K562 (cell line): Measurements from ENCODE around the gene SLC38A10. TPM values are rescaled to one million over a fixed set of nuclear protein-coding genes. Genes with fewer than 3 reads are reported as not detected.

Experiments
- BRD9 ChIP-seq: fragments of 450-650 bp; IDR thresholded peaks from 2 replicates; pipeline ENCODE4 v1.6.1; 2018; ENCODE audit warnings: low read depth; ENCODE audit not compliant: partially characterized antibody
- CCNT2 ChIP-seq: IDR thresholded peaks from 2 replicates; pipeline ENCODE4 v1.6.1; 2011; ENCODE audit warnings: borderline replicate concordance, low read depth, mild to moderate bottlenecking, moderate library complexity, mixed read lengths, low read length; ENCODE audit not compliant: insufficient read length; ENCODE audit errors: extremely low read depth
- ELF1 ChIP-seq: fragments of 200-800 bp; sonication (Bioruptor generic); IDR thresholded peaks from 2 replicates; pipeline ENCODE4 v1.6.1; 2016; ENCODE audit warnings: missing genetic modification characterization, missing compliant biosample characterization
- EP400 ChIP-seq: fragments of 450-650 bp; IDR thresholded peaks from 2 replicates; pipeline ENCODE4 v1.6.1; 2017; ENCODE audit warnings: antibody characterized with exemption, mild to moderate bottlenecking, moderate library complexity
- HCFC1 ChIP-seq: IDR thresholded peaks from 2 replicates; pipeline ENCODE4 v1.6.1; 2012; ENCODE audit warnings: low read depth, low read length, improper control_type of control experiment
- HEY1 ChIP-seq: fragments of 250-450 bp; sonication (Bioruptor Pico); IDR thresholded peaks from 2 replicates; pipeline ENCODE4 v1.5.0; 2020; ENCODE audit warnings: mild to moderate bottlenecking, moderate library complexity, borderline replicate concordance
- HMG20A ChIP-seq: fragments of 450-650 bp; formaldehyde crosslinking; conservative IDR thresholded peaks from 2 replicates; pipeline ENCODE4 v1.4.0; 2020; ENCODE audit warnings: mild to moderate bottlenecking, mixed read lengths
- MCM2 ChIP-seq: fragments of 450-650 bp; IDR thresholded peaks from 2 replicates; pipeline ENCODE4 v1.6.1; 2017; ENCODE audit warnings: low read depth, mild to moderate bottlenecking
- MYBL2 ChIP-seq, 2 experiments: fragments of 450-650 bp in 1 of 2; sonication (generic) in 1 of 2; formaldehyde crosslinking in 1 of 2; IDR thresholded peaks; 2 replicates each; pipeline versions ENCODE4 v1.6.1 to v1.8.1; 2017 to 2022; ENCODE audit warnings: borderline replicate concordance in 1 of 2, inconsistent platforms in 1 of 2, low read depth in 1 of 2, mild to moderate bottlenecking in 1 of 2, missing genetic modification reagents in 1 of 2, moderate library complexity in 1 of 2
- NCOA2 ChIP-seq, 2 experiments: fragments of 450-650 bp; IDR thresholded peaks; 2 replicates each; pipeline ENCODE4 v1.6.1; 2018; ENCODE audit warnings: mild to moderate bottlenecking in 2 of 2, moderate library complexity in 1 of 2; ENCODE audit not compliant: partially characterized antibody in 2 of 2
- RBFOX2 ChIP-seq: fragments of 200-400 bp; formaldehyde crosslinking; IDR thresholded peaks from 2 replicates; pipeline ENCODE4 v1.6.1; 2017; ENCODE audit warnings: low read depth, mild to moderate bottlenecking, low read length, moderate library complexity
- RBM17 ChIP-seq: fragments of 200-400 bp; formaldehyde crosslinking; IDR thresholded peaks from 2 replicates; pipeline ENCODE4 v1.6.1; 2017; ENCODE audit warnings: low read depth, mild to moderate bottlenecking, low read length, borderline replicate concordance
- SAFB ChIP-seq: fragments of 200-400 bp; formaldehyde crosslinking; IDR thresholded peaks from 2 replicates; pipeline ENCODE4 v1.6.1; 2017; ENCODE audit warnings: low read depth, low read length, borderline replicate concordance
- SMAD1 ChIP-seq: fragments of 150-350 bp; IDR thresholded peaks from 2 replicates; pipeline ENCODE4 v1.6.1; 2014; ENCODE audit warnings: low read length, low read depth; ENCODE audit not compliant: partially characterized antibody
- SMARCC2 ChIP-seq: fragments of 450-650 bp; IDR thresholded peaks from 2 replicates; pipeline ENCODE4 v1.6.1; 2017; ENCODE audit warnings: antibody characterized with exemption, moderate library complexity, mild to moderate bottlenecking, low read depth
- SMC3 ChIP-seq: conservative IDR thresholded peaks from 2 replicates; pipeline ENCODE4 v1.6.1; 2011; ENCODE audit warnings: low read depth, low read length, improper control_type of control experiment; ENCODE audit not compliant: insufficient read depth
- TBL1XR1 ChIP-seq, 2 experiments: IDR thresholded peaks; 2 replicates each; pipeline ENCODE4 v1.6.1; 2012; ENCODE audit warnings: improper control_type of control experiment in 2 of 2, low read length in 2 of 2, mild to moderate bottlenecking in 1 of 2
- TRIM24 ChIP-seq, 2 experiments: fragments of 450-650 bp; IDR thresholded peaks; 2 replicates each; pipeline ENCODE4 v1.6.1; 2016
- ZKSCAN3 ChIP-seq: fragments of 250-450 bp; sonication (Bioruptor Pico); IDR thresholded peaks from 2 replicates; pipeline ENCODE4 v1.4.0; 2020
- ZNF668 ChIP-seq: fragments of 250-450 bp; sonication (Bioruptor Pico); IDR thresholded peaks from 2 replicates; pipeline ENCODE4 v1.8.0; 2022; ENCODE audit warnings: mild to moderate bottlenecking, inconsistent platforms
- polyA plus RNA-seq, 8 experiments: library from polyadenylated mRNA; depleted of rRNA in 4 of 8; stranded (reverse) in 5 of 8; unstranded in 3 of 8; fragments of >200 nt; fragmentation: Nextera tagmentation in 2 of 8; fragmentation: Illumina TruSeq in 1 of 8; extraction: Ambion mirVana in 2 of 8; extraction: Trizol in 1 of 8; gene quantifications; 2 replicates each; pipeline versions ENCODE4 v1.2.1 to v1.2.3, GENCODE V29; 2011 to 2014; ENCODE audit warnings: inconsistent platforms in 1 of 8, missing spikeins in 1 of 8
- total RNA-seq, 7 experiments: library from RNA; depleted of rRNA in 6 of 7; stranded (reverse); fragments of >200 nt in 6 of 7; fragmentation: Illumina TruSeq in 2 of 7; extraction: Trizol in 2 of 7; gene quantifications; 2 replicates each; pipeline versions ENCODE4 v1.2.1 to v1.2.3, GENCODE V29; 2011 to 2021; ENCODE audit warnings: low replicate concordance in 1 of 7
- TF ChIP-seq, protein P1 (sequence below), 2 experiments: fragments of 450-650 bp; IDR thresholded peaks; 2 replicates each; pipeline ENCODE4 v1.6.1; 2016
- TF ChIP-seq, protein P2 (sequence below): fragments of 450-650 bp; IDR thresholded peaks from 2 replicates; pipeline ENCODE4 v1.6.1; 2017; ENCODE audit warnings: antibody characterized with exemption, mild to moderate bottlenecking

Gene SLC38A10
- total and polyA plus RNA-seq, 9 of the 15 experiments (the other 6 are each of a cell fraction or from before 2014, with no cell fraction given) = 0.45 to 54.2 (median 13.8) TPM

DNA sequence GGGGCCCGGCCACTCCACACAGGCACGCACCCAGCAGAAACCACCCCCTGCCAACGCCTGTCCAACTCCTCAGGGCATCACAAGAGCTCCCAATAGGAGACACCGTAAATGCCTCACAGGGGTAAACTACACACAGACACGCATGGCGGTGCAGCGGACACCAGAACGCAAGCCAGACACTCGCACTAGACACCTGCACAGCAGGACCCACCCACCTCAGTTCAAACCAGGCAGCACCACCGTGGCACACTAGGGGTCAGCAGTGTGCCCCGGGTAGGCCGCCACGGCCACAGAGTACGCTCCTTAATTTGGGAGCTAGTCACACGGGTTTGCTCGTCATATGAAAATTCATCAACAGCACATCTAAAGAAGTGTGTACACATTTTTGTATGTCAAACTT lies 3.4 kb downstream of the SLC38A10 start (continued):
- TF ChIP-seq ZNF668 (CRISPR knock-in tag) = no peak
- no peak for TF ChIP-seq TRIM24 (IDR thresholded peaks at IDR 0.05)
- TF ChIP-seq MYBL2 (IDR thresholded peaks at IDR 0.05; ENCODE audit: low read depth) = no peak
- no peak for TF ChIP-seq MYBL2 (CRISPR knock-in tag; IDR thresholded peaks at IDR 0.05; ENCODE audit: borderline replicate concordance)
- TF ChIP-seq, protein P1, sequence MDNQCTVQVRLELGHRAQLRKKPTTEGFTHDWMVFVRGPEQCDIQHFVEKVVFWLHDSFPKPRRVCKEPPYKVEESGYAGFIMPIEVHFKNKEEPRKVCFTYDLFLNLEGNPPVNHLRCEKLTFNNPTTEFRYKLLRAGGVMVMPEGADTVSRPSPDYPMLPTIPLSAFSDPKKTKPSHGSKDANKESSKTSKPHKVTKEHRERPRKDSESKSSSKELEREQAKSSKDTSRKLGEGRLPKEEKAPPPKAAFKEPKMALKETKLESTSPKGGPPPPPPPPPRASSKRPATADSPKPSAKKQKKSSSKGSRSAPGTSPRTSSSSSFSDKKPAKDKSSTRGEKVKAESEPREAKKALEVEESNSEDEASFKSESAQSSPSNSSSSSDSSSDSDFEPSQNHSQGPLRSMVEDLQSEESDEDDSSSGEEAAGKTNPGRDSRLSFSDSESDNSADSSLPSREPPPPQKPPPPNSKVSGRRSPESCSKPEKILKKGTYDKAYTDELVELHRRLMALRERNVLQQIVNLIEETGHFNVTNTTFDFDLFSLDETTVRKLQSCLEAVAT (IDR thresholded peaks at IDR 0.05) = no peak
- 0 out of 2 replicates have a peak, but pooled peaks have one; percentile 28 for TF ChIP-seq EP400
- TF ChIP-seq, protein P2, sequence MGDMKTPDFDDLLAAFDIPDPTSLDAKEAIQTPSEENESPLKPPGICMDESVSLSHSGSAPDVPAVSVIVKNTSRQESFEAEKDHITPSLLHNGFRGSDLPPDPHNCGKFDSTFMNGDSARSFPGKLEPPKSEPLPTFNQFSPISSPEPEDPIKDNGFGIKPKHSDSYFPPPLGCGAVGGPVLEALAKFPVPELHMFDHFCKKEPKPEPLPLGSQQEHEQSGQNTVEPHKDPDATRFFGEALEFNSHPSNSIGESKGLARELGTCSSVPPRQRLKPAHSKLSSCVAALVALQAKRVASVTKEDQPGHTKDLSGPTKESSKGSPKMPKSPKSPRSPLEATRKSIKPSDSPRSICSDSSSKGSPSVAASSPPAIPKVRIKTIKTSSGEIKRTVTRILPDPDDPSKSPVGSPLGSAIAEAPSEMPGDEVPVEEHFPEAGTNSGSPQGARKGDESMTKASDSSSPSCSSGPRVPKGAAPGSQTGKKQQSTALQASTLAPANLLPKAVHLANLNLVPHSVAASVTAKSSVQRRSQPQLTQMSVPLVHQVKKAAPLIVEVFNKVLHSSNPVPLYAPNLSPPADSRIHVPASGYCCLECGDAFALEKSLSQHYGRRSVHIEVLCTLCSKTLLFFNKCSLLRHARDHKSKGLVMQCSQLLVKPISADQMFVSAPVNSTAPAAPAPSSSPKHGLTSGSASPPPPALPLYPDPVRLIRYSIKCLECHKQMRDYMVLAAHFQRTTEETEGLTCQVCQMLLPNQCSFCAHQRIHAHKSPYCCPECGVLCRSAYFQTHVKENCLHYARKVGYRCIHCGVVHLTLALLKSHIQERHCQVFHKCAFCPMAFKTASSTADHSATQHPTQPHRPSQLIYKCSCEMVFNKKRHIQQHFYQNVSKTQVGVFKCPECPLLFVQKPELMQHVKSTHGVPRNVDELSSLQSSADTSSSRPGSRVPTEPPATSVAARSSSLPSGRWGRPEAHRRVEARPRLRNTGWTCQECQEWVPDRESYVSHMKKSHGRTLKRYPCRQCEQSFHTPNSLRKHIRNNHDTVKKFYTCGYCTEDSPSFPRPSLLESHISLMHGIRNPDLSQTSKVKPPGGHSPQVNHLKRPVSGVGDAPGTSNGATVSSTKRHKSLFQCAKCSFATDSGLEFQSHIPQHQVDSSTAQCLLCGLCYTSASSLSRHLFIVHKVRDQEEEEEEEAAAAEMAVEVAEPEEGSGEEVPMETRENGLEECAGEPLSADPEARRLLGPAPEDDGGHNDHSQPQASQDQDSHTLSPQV = no peak
- TF ChIP-seq SMC3 = peak; percentile 67
- no peak for TF ChIP-seq SMARCC2
- 0 out of 2 replicates have a peak, but pooled peaks have one; percentile 20 for TF ChIP-seq HCFC1
- no peak for TF ChIP-seq ZKSCAN3 (CRISPR knock-in tag)
- peak; percentile 61; the same call in 1 of the 2 replicates for TF ChIP-seq SAFB
- 0 out of 4 replicates have a peak, but pooled peaks of 1 of the 2 experiments have one; percentile 39 for TF ChIP-seq TBL1XR1 (IDR thresholded peaks at IDR 0.05; ENCODE audit: low read length in 2 of 2)
- no peak for TF ChIP-seq BRD9
- no peak for TF ChIP-seq MCM2
- TF ChIP-seq RBM17 = no peak
- TF ChIP-seq SMAD1 = no peak
- no peak for TF ChIP-seq HMG20A (CRISPR knock-in tag)
- TF ChIP-seq HEY1 (CRISPR knock-in tag) = no peak
- no peak for TF ChIP-seq NCOA2 (IDR thresholded peaks at IDR 0.05; ENCODE audit: partially characterized antibody in 2 of 2)
- 0 out of 2 replicates have a peak, but pooled peaks have one; percentile 20 for TF ChIP-seq RBFOX2
- no peak for TF ChIP-seq CCNT2
- TF ChIP-seq ELF1 (tag) = no peak
